ENCODE results near the gene PRR36.

PRR36 gene

DNA sequence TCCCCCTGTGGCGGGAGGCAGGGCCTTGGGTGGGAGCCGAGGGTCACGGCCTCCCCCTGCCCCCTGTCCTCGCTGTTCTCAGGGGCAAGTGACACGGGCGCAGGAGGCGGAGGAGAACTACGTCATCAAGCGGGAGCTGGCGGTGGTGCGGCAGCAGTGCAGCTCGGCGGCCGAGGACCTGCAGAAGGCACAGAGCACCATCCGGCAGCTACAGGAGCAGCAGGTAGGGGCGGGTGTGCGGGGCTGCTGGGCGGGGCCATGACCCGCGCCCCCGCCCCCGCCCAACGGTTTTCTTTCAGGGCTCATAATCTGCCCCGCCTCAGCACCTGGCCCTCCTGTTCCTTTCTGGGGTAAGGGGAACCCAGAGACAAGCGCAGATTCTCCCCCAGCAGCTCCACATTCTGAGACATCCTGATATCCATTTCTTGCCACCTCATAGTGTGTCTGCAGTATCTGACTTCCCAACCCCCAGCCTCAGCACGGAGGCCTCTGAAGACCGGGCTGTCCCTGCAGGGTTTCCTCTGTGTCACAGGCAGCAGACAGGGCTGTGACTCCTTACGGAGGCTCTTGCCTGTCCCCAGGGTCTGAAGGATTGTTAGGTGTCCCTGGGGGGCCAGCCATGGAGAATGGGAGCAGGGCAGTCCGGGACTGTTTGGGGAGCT is 15.9 kb downstream of the PRR36 start:
- DNase-seq: no peak

DNA sequence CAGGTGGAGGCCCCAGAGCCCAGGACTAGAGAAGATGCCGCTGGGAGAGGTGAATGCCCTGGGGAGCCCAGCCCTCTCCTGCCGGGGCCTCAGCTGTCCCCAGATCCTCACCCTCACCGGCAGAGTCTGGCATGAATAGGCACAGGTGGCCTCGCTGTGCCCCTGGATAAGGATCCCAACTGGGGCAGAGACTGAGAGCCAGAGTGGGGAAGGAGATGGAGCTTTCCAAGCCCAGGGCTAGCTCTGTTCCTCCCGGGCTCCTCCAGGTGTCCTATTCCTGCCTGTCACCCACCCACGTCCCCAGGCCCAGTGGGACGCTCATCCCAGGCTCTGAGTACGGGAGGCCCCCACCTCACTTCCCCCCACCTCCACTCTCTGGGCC is 16.5 kb downstream of the PRR36 start:
- DNase-seq: no peak

- DNase-seq: no peak
Observed at GRCh38 chr19:7856679-7857663, 17.2 kb downstream of the PRR36 start.

GRCh38 chr19:7856109-7856591 is 18.0 kb downstream of the PRR36 start:
- DNase-seq: no peak

GRCh38 chr19:7855426-7856108 is 18.6 kb downstream of the PRR36 start:
- DNase-seq: no peak

GRCh38 chr19:7853770-7854128 is 20.4 kb downstream of the PRR36 start:
- no peak for DNase-seq

DNA sequence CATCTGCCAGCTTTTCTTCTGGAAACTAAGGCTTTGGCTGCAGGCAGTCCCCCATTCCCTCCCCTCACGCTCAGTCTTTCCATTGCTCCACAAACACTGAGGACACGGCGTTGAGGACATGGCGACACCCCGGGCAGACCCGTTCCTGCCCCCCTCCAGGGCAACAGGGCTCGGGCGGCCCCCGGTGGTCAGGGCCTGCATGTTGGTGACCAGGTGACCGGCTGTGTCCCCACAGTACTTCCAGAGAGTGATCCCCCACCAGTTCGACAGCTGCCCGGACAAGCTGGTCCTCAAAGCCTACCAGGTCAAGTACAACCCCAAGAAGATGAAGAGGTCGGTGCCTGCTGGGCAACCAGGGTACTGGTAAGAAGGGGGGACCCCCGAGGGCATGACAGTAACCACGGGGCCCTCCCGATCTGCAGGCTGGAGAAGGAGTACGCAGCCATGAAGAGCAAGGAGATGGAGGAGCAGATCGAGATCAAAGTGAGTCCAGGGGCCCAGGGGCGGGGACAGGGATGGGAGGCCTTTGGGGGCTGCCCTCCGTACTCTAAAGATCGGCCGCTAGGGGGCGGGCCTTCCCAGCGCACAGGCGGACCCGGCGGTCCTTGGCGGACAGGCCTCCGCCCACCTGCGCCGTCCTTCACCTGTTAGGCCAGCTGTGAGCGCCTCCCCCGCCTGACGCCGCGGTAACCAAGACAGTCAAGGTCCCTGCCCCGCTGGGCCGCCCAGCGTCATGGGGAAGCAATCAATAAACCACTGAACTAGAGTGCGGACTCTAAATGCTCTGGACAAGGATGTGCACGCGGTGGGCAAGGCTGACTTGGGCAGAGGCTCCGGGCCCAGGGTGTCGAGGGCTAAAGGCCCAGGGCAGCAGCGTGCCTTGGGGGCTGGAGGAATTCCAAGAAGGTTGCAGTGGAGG is 21.1 kb downstream of the PRR36 start:
- DNase-seq: peak; percentile 60

GRCh38 chr19:7851623-7852500 is 22.3 kb downstream of the PRR36 start:
- DNase-seq: no peak

GRCh38 chr19:7850945-7851622 is 23.1 kb downstream of the PRR36 start:
- no peak for DNase-seq

DNA sequence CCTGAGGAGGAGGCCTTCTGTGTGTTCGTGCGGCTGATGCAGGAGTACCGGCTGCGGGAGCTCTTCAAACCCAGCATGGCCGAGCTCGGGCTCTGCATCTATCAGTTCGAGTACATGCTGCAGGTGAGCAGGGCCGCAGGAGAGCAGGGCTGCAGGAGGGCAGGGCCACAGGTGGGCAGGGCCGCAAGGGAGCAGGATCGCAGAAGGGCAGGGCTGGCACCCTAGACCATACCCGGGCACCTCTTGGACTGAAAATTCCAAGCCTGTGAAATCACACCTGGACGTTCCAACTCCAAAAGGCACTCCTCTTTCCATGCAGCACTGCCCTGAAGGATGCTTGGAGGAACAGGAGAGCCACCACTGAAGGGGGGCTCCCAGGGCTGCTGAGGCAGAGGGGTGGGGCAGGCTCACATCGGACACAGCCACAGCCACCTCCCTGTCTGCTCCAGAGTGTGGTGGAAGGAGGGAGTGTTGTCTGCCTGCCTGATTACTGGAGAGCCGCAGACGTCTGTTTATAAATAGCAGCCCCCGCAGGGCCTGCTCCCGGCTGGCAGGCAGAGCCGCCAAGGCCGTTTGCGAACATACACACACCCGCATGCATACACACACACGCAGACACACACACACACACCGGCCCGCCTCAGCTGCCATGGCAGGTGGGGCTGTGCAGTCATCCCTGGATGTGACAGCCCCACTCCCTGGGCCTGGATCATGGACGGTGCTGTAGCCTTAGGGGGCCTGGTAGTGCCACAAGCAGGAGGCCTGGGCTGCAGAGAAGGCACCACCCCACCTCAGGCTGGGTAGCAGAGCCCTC is 24.0 kb downstream of the PRR36 start:
- no peak for DNase-seq

- no peak for DNase-seq
Observed at GRCh38 chr19:7849631-7849999, 24.6 kb downstream of the PRR36 start.

GRCh38 chr19:7848779-7849457 is 25.3 kb downstream of the PRR36 start:
- no peak for DNase-seq

DNA sequence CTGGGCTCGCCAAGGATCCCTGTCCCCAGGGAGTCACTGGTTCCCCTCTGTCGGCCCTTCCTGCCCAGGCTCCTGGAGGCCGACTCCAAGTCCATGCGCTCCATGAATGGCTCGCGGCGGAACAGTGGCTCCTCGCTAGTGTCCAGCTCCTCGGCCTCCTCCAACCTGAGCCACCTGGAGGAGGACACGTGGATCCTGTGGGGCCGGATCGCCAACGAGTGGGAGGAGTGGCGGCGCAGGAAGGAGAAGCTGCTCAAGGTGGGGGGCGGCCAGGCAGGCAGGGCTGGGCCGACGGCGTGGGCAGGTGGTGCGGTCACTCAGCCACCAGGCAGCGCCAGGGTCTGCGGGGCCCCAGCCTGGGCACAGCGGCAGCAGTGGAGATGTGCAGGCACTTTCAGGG is 26.5 kb downstream of the PRR36 start:
- no peak for DNase-seq

DNA sequence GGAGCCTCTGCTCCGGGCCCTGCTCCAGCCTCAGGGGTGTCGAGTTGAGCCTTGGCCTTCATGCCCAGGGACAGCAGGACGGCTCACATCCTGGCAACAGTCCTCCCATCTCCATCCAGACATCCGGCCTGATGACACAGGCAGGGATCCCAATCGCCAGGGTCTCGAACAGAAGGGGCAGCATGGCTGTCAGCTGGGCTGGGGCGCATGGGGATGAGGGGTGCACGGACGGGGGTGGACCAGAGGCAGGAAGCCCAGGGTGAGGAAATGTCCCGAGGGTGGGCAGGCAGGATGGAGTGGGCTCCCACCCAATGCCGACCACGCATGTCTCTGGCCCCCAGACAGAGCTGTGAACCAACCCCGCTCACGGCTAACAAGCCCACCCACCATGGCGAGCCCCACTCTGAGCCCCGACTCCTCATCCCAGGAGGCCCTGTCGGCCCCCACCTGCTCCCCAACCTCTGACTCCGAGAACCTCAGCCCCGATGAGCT is 28.0 kb downstream of the PRR36 start:
- DNase-seq: no peak

DNA sequence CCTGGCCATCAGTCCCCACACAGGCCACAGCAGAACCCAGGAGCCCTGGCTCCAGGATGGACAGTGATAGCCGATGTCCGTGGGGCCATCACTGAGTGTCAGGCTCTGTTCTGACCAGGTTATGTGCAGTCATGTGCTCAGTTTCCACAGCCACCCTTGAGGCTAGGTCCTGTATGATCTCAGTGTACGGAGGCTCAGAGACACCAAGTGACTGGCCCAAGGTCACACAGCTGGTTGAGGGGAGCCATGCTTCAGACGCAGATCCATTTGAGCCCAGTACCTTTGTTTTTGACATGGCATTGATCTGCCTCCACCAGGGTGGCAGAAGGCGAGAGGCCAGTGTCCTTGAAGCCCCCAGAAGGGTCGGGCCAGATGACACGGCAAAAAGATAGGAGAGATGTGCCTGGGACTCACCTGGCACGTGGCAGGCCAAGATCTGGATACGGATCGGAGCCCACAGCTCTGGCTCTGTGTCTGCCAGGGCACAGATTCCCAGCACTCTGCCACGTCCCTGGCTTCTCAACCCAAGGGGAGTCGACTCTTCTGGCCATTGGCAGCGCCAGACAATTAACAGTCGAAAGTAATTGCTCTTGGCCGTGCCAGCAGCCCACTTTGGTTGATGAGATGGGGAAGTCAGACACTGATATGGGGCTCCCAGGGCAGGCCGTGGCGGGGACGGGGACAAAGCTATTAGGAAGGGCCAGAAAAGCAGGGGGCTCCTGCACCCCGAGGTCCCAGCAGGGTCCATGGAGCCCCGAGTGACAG is 28.6 kb downstream of the PRR36 start:
- no peak for DNase-seq

DNA sequence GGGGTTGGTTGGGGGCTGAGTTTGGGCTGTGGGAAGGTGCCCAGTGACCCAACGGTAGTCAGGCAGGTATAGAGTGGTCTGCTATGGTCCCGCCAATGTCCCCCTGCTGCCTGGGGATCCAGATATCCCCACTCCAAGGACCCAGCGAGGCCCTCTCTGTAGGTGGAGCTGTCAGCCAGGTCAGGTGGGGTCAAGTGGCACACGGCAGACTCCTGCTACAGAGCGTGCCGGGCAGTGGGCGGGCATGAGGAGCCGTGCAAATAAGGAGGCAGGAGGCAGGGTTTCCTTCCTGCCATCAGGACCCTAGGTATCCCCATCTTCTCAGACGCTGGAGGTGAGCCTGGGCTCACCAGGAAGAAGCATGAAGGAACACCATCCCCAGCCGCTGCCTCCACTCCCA is 29.2 kb downstream of the PRR36 start:
- no peak for DNase-seq

- no peak for DNase-seq
Observed at GRCh38 chr19:7844405-7844804, 29.8 kb downstream of the PRR36 start.

GRCh38 chr19:7843521-7843920 is 30.7 kb downstream of the PRR36 start:
- no peak for DNase-seq
